Tibial nerve (tissue), 4 donors: ENCODE results near the gene ZNF407. TPM values are rescaled to one million over a fixed set of nuclear protein-coding genes. Genes with fewer than 3 reads are reported as not detected.
"Not testable (repeated sequence)": the region's sequence is repeated elsewhere in the genome, so short reads cannot be mapped to it uniquely, and the experiment has no call there.

ENCODE experiments used
- DNase-seq, 2 donors: peaks; one replicate each; pipeline ENCODE4 v3.0.0-alpha.2; 2019; ENCODE audit warnings: low spot score in 2 of 2
- H3K27ac ChIP-seq, 4 donors: fragments of 200-600 bp; sonication (generic) in 3 of 4; one replicate each; pipeline ENCODE4 v1.5.1; 2017 to 2019; ENCODE audit warnings: mild to moderate bottlenecking in 1 of 4
- H3K27me3 ChIP-seq, 2 donors: fragments of 200-600 bp; sonication (generic) in 1 of 2; one replicate each; pipeline versions ENCODE4 v1.5.1 to v1.6.0; 2017 to 2019
- H3K36me3 ChIP-seq, 3 donors: fragments of 200-600 bp; sonication (generic); one replicate each; pipeline ENCODE4 v1.5.1; 2018 to 2019
- H3K4me1 ChIP-seq, 4 donors: fragments of 200-600 bp; sonication (generic) in 3 of 4; one replicate each; pipeline ENCODE4 v1.5.1; 2017 to 2019
- H3K4me3 ChIP-seq, 4 donors: fragments of 200-600 bp; sonication (generic) in 3 of 4; one replicate each; pipeline ENCODE4 v1.5.1; 2017 to 2019; ENCODE audit warnings: mild to moderate bottlenecking in 1 of 4, moderate library complexity in 1 of 4
- H3K9me3 ChIP-seq, 4 donors: fragments of 200-600 bp; sonication (generic) in 3 of 4; one replicate each; pipeline ENCODE4 v1.5.1; 2017 to 2019
- EP300 ChIP-seq, 2 donors: sonication (generic); formaldehyde crosslinking; IDR thresholded peaks; one replicate each; pipeline ENCODE4 v1.6.1; 2017; ENCODE audit warnings: antibody characterized with exemption in 2 of 2, mild to moderate bottlenecking in 1 of 2
- POLR2A ChIP-seq, 2 donors: fragments of 450-650 bp; IDR thresholded peaks; one replicate each; pipeline ENCODE4 v1.6.1; 2017; ENCODE audit warnings: antibody characterized with exemption in 2 of 2, mild to moderate bottlenecking in 2 of 2, moderate library complexity in 2 of 2
- WGBS, 2 donors: methylation state at CpG; one replicate each; pipeline ENCODE4 v1.1.5; 2018; 5-methylcytosine and 5-hydroxymethylcytosine counted together
- total RNA-seq, 4 donors: library from RNA; depleted of rRNA; stranded (reverse); fragments of >200 nt; gene quantifications; one replicate each; pipeline ENCODE4 v1.1.0, GENCODE V29; 2016
- TF ChIP-seq, protein P1 (sequence below), 5 experiments: fragments of 200-600 bp in 3 of 5; fragments of 450-650 bp in 2 of 5; sonication (generic) in 3 of 5; IDR thresholded peaks; one replicate each; pipeline ENCODE4 v1.5.1; 2016 to 2019; ENCODE audit warnings: antibody characterized with exemption in 5 of 5, mild to moderate bottlenecking in 3 of 5, moderate library complexity in 2 of 5

The ZNF407 gene
- total RNA-seq, 4 donors from 2014 or later: 18.6 to 22.8 (median 19.6) TPM

GRCh38 chr18:75090336-75090735 is 492.7 kb downstream of the ZNF407 start:
- Histone ChIP-seq H3K36me3 (no peaks in the 10 kb centered on the region), H3K9me3 (no peaks in the 10 kb centered on the region), H3K4me3 (no peak overlapping the region), H3K27me3 (no peaks in the 10 kb centered on the region), H3K27ac (no peak overlapping the region), H3K4me1 (no peaks in the 10 kb centered on the region)
- TF ChIP-seq, protein P1, sequence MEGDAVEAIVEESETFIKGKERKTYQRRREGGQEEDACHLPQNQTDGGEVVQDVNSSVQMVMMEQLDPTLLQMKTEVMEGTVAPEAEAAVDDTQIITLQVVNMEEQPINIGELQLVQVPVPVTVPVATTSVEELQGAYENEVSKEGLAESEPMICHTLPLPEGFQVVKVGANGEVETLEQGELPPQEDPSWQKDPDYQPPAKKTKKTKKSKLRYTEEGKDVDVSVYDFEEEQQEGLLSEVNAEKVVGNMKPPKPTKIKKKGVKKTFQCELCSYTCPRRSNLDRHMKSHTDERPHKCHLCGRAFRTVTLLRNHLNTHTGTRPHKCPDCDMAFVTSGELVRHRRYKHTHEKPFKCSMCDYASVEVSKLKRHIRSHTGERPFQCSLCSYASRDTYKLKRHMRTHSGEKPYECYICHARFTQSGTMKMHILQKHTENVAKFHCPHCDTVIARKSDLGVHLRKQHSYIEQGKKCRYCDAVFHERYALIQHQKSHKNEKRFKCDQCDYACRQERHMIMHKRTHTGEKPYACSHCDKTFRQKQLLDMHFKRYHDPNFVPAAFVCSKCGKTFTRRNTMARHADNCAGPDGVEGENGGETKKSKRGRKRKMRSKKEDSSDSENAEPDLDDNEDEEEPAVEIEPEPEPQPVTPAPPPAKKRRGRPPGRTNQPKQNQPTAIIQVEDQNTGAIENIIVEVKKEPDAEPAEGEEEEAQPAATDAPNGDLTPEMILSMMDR (IDR thresholded peaks at IDR 0.05): no peak
- TF ChIP-seq POLR2A (IDR thresholded peaks at IDR 0.05) (no peak), EP300 (IDR thresholded peaks at IDR 0.05) (no peak)
- DNase-seq: no peak
- 90 to 93% methylated on average over 22 of the region's 22 CpGs for WGBS, 2 donors

DNA sequence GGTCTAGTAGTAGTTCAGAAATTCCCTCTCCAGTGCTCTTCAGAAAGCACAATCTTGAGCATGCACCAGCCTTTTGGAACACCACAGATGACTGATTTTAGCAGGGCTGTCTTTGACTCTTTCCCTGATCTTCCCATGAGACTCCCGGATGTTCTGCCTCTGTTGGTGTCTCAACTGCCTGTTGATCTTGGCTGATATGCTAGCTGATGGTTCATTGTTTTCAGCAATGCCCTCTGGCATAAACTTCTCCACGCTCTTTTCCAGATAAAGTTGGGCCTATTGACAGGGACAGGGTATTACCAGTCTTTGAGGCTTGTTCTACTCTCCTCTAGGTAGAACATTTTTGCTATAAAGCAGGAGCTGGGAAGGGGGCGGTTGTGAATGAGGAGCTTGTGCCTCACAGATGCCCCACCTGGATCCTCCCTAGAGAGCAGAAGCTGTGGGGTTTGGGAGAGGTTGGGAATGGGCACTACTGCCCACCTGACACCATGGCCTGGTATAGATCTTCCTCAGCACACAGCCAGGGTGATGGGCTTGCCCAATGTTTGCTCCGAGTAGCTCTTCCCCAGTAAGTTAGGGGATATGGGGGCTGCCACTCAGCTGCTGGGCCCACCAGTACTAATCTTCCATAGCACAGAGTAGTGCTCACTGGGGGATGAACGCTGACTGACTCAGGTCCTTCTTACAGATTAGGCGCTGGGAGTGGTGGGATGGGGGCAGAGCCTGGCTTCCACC is 500.0 kb downstream of the ZNF407 start:
- H3K36me3 ChIP-seq: no peaks in the 10 kb centered on the region
- H3K4me3 ChIP-seq: no peak overlapping the region
- no peak overlapping the region for H3K27ac ChIP-seq
- H3K4me1 ChIP-seq: no peaks in the 10 kb centered on the region
- WGBS, 2 donors: 90 to 94% methylated on average over 6 of the region's 6 CpGs
- DNase-seq: no peak
- TF ChIP-seq EP300 (IDR thresholded peaks at IDR 0.05) (no peak), POLR2A (IDR thresholded peaks at IDR 0.05) (no peak)
- TF ChIP-seq, protein P1 (IDR thresholded peaks at IDR 0.05): no peak
- no peaks in the 10 kb centered on the region for H3K27me3 ChIP-seq
- H3K9me3 ChIP-seq: peaks cover 0 to 20% (median 0%) of the 10 kb centered on the region in 4 donors

DNA sequence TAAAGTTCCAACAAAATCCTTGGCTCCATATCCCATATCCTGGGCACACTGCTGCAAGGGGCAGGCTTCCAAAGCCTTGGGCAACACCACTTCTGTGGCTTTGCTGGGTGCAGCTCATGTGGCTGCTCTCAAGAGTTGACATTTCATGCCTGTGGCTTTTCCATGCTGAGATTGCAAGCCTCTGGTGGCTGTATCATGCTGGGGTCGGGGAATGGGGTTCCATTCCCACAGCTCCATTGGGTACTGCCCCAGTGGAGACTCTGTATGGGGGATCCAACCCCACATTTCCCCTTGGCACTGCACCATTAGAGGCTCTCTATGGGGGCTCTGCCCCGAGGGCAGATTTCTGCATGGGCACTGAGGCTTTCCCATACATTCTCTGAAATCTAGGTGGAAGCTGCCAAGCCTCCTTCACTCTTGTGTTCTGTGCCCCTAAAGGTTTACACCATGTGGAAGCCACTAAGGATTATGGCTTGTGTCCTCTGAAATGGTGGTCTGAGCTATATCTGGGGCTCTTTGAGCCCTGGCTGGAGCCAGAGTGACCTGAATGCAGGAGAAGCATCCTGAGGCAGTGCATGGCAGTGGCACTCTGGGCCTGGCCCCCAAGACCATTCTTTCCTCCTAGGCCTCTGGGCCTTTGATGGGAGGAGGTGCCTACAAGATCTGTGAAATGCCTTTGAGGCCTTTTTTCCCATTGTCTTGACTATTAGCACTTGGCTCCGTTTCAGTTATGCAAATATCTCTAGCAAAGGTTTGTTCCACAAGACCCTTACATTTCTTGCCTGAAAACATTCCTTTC is 503.4 kb downstream of the ZNF407 start:
- TF ChIP-seq, protein P1 (IDR thresholded peaks at IDR 0.05): no peak
- TF ChIP-seq POLR2A (IDR thresholded peaks at IDR 0.05) (no peak), EP300 (IDR thresholded peaks at IDR 0.05) (no peak)
- WGBS, 2 donors: 87 to 90% methylated on average over 3 of the region's 3 CpGs
- H3K36me3 ChIP-seq: no peaks in the 10 kb centered on the region

DNA sequence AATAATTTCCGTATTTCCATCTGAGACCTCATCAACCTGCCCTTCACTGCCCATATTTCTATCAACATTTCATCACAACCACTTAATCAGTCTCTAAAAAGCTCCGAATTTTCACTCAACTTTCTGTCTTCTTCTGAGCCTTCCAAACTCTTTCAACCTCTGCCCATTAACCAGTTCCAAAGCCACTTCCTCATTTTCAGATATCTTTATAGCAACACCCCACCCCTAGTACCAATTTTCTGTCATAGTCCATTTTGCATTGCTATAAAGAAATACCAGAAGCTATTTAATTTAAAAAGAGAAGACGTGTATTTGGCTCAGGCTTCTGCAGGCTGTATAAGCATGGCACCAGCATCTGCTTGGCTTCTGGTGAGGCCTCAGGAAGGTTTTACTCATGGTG is 504.2 kb downstream of the ZNF407 start:
- TF ChIP-seq POLR2A (IDR thresholded peaks at IDR 0.05) (no peak), EP300 (IDR thresholded peaks at IDR 0.05) (no peak)
- TF ChIP-seq, protein P1 (IDR thresholded peaks at IDR 0.05): no peak
- Histone ChIP-seq H3K4me1 (no peaks in the 10 kb centered on the region), H3K27ac (no peak overlapping the region), H3K4me3 (no peak overlapping the region), H3K9me3 (peaks cover 0 to 16% (median 0%) of the 10 kb centered on the region in 4 donors), H3K27me3 (no peaks in the 10 kb centered on the region), H3K36me3 (no peaks in the 10 kb centered on the region)
- 83% methylated on average over 3 of the region's 3 CpGs for WGBS, 2 donors
- DNase-seq: no peak

More for the DNA sequence above, 503.4 kb downstream of the ZNF407 start:
- peaks cover 0 to 16% (median 0%) of the 10 kb centered on the region in 4 donors for H3K9me3 ChIP-seq
- no peak overlapping the region for H3K4me3 ChIP-seq
- no peak for DNase-seq
- H3K4me1 ChIP-seq: no peaks in the 10 kb centered on the region
- H3K27ac ChIP-seq: no peak overlapping the region
- no peaks in the 10 kb centered on the region for H3K27me3 ChIP-seq

DNA sequence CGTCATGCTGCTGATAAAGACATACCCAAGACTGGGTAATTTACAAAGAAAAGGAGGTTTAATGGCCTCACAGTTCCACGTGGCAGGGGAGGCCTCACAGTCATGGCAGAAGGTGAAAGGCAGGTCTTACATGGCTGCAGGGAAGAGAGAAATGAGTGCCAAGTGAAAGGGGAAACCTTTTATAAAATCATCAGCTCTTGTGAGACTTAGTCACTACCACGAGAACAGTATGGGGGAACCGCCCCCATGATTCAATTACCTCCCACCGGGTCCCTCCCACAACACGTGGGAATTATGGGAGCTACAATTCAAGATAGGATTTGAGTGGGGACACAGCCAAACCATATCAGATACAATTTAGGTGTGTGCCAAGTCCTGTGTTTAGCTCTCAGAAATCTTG is 506.4 kb downstream of the ZNF407 start:
- DNase-seq, H3K4me1 ChIP-seq, H3K27me3 ChIP-seq, H3K27ac ChIP-seq, H3K36me3 ChIP-seq, H3K4me3 ChIP-seq: not testable (repeated sequence)
- peaks cover 0 to 16% (median 0%) of the 10 kb centered on the region in 4 donors for H3K9me3 ChIP-seq
- WGBS, 2 donors: 60 to 64% methylated on average over 6 of the region's 6 CpGs
